Measurements from ENCODE around the gene LATS2.

DNA sequence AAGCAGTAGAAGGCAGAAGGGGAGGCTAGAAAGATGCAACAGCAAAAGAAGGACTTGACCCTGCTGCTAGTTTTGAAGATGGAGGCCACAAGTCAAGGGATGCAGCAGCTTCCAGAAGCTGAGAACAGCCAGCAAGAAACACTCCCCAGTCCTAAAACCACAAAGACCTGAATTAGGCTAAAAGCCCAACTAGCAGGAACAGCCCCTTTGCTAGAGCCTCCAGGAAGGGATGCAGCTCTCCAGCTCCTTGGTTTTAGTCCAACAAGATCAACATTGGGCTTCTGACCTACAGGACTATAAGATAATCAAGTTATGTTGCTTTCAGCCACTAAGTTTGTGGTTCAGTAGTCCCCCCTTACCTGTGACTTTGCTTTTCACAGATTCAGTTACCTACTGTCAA is 10.5 kb upstream of the LATS2 start:
- no peak for TF ChIP-seq POLR2AphosphoS5 (IDR thresholded peaks at IDR 0.05; ENCODE audit: low read depth, low read length)
- TF ChIP-seq TAF1 (IDR thresholded peaks at IDR 0.05; ENCODE audit: borderline replicate concordance, insufficient read depth, low read length): no peak
- no peak for TF ChIP-seq SIN3A (IDR thresholded peaks at IDR 0.05; ENCODE audit: borderline replicate concordance, insufficient read depth, low read length)
